H4 (cell line): ENCODE data around the gene MATCAP1. TPM values are rescaled to one million over a fixed set of nuclear protein-coding genes. Genes with fewer than 3 reads are reported as not detected.

Experiments
- DNase-seq: peaks from one replicate; pipeline ENCODE4 v3.0.0-alpha.2; 2015; ENCODE audit warnings: low spot score
- total RNA-seq: library from RNA; depleted of rRNA; stranded (reverse); fragments of >200 nt; shearing (Covaris generic); gene quantifications from 2 replicates; pipeline ENCODE4 v1.2.3, GENCODE V29; 2014

MATCAP1 gene
- total RNA-seq, 1 experiment from 2014 or later: 3.5 TPM

GRCh38 chr16:67191411-67191994, 7.7 kb upstream of the MATCAP1 start:
- no peak for DNase-seq

- no peak for DNase-seq
These were observed 7.0 kb upstream of the MATCAP1 start for GRCh38 chr16:67190448-67191399.

GRCh38 chr16:67190041-67190440, 6.3 kb upstream of the MATCAP1 start, which contains the start of gene EXOC3L1:
EXOC3L1 (minus strand) TSS chr16:67190136; CDS start chr16:67189676, 460 bp downstream.
- no peak for DNase-seq

GRCh38 chr16:67188798-67189197, 5.0 kb upstream of the MATCAP1 start:
- DNase-seq: no peak

- no peak for DNase-seq
These were observed 4.6 kb upstream of the MATCAP1 start for GRCh38 chr16:67188323-67188722.

GRCh38 chr16:67187175-67187890, 3.6 kb upstream of the MATCAP1 start:
- no peak for DNase-seq

GRCh38 chr16:67186550-67186950, 2.8 kb upstream of the MATCAP1 start:
- no peak for DNase-seq

- DNase-seq: no peak
These were observed 1.9 kb upstream of the MATCAP1 start for GRCh38 chr16:67185651-67186134.

- DNase-seq: peak; percentile 82
These were observed 1.4 kb upstream of the MATCAP1 start for GRCh38 chr16:67184995-67185650.

- DNase-seq: no peak
These were observed 761 bp upstream of the MATCAP1 start for GRCh38 chr16:67184453-67184994.

GRCh38 chr16:67183284-67183626, 508 bp downstream of the MATCAP1 start:
- DNase-seq: no peak

- DNase-seq: no peak
These were observed 1.5 kb downstream of the MATCAP1 start for GRCh38 chr16:67182288-67182687.

GRCh38 chr16:67181346-67181745, 2.4 kb downstream of the MATCAP1 start:
- DNase-seq: peak; percentile 57

GRCh38 chr16:67180166-67180565, 3.6 kb downstream of the MATCAP1 start:
- no peak for DNase-seq

- DNase-seq: peak; percentile 27
These were observed 4.2 kb downstream of the MATCAP1 start for GRCh38 chr16:67179421-67180080.

- DNase-seq: no peak
These were observed 5.7 kb downstream of the MATCAP1 start for GRCh38 chr16:67177743-67178699.

GRCh38 chr16:67176662-67177061, 7.1 kb downstream of the MATCAP1 start:
- DNase-seq: no peak

GRCh38 chr16:67174706-67175231, 9.0 kb downstream of the MATCAP1 start:
- DNase-seq: no peak
